Urothelium cell line (cell line): ENCODE data around the gene USP36.
"Not testable (repeated sequence)": the region's sequence is repeated elsewhere in the genome, so short reads cannot be mapped to it uniquely, and the experiment has no call there.

ENCODE experiments used
- DNase-seq: peaks from one replicate; pipeline ENCODE4 v3.0.0; 2011; ENCODE audit warnings: low spot score, mixed read lengths
- FAIRE-seq: peaks from 2 replicates; lab custom pipeline; 2011; peaks lifted over from hg19 to GRCh38; lab: Jason Lieb, UNC

The USP36 gene

DNA sequence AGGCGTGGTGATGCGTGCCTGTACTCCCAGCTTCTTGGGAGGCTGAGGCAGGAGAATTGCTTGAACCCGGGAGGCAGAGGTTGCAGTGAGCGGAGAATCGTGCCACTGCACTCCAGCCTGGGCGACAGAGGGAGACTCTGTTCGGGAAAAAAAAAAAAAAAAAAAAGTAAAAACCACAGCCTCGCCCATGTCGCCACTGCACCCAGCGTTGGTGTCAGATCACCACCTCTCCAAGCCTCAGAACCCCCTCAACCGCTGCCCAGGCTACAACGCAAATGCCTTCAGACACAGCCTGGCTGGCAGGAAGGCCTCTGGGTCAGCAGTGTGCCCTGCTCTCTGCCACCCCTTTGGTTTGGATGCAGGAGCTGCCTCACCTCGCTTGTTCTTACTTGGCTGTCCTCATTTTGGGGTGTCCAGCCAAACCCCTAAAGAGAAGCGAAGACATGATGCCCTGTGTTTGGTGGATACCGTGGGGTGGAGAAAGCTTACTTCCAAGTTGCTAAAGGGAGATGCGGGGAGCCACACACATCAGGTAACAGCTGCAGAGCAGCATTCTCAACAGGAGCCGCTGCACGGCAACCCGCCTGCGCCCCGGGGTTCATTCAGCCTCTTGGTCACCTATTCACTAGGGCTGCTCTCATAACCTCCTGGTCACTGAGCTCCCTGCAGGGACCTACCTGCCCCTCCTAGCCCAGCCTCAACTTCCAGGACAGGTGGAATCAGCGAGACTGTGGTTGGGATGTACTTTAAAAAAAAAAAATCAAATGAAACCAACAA is 45.6 kb downstream of the USP36 start:
- FAIRE-seq (no peak), DNase-seq (no peak)

DNA sequence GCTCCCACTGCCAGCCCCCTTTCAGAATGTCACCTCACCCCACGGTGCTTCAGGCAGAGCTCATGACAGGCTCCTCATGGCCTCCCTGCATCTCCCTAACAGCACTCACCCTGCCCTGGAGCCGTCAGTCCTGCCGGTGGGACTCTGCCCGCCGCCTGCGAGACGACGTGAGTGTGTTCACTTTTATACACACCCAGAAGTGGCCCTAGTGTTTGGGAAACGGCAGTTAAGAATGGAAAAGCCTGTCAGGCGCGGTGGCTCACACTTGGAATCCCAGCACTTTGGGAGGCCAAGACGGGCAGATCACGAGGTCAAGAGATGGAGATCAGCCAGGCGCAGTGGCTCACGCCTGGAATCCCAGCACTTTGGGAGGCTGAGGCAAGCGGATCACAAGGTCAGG is 46.2 kb downstream of the USP36 start:
- DNase-seq (no peak), FAIRE-seq (no peak)

DNA sequence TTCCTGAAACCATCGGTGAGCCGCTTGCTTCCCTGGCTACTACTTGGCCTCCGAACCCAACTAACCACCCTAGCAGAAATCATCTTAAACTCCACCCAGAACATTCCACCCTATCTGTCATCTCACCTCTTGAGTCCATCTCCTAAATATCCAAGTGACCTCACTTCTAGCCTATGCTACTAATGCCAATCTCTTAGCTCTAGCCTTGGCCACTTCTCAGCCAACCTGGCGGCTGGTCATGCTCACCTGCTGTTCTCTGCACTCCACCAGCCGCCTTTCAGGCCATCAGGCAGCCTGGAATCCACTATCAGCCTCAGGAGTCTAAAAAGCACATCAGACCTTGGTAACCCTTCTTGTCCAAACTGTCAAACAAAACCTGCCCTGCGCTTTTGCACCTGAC is 46.6 kb downstream of the USP36 start:
- DNase-seq (no peak), FAIRE-seq (no peak)

DNA sequence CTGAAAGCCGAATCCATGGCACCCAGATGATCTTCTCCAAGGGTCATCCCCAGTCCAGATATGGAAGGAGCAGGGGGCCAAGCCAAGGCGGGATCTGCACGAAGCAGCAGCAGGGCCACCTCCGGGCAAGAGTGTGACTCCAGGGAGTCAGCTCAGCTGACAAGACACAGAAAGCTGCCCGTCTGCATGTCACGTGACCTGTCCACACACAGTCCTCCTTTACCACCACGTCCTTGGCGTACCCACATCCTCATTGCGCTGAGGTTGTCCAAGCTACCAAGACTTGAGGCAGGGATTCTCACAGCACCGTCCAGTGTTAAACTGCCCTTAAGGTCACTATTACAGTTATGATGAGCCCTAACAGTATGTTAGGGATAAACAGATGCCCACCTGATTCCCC is 47.2 kb downstream of the USP36 start:
- DNase-seq (no peak), FAIRE-seq (peak; percentile 82)

DNA sequence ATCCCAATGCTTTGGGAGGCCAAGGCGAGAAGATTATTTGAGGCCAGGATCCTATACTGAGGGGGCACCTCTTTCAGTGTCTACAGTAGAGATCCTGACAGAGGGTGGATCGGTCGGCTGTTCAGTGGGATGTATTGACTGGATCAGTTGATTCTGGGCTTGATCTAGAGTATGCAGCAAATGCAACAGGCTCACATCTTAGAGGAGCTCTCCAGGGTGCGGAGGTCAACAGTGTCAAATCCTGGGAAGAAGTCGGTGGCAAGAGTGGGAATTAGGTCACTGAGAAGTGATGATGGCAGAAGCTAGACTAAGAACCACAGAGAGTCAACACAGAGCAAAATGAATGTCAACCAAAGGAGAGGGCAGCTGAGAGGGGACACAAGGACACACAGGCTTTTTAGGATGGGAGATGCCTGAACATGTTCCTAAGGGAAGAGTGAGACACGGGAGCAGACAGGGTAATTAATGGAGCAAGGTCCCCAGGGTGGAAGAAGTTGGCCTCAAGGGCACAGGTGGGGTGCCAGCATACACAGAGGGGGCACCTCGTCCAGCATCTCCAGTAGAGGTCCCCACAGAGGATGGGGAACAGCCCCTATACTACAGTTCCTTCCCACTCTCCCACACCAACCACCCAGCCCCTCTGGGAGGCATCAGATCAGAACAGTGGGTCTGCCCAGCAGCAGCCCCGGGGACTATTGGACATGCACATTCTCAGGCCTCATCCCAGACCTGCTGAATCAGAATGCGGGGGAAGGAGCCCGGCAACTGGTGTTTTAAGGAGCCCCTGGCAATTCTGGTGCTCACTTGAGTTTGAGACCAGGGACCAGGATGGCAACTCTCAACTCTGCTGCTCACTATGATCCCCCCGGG is 48.5 kb downstream of the USP36 start:
- no peak for DNase-seq
- no peak for FAIRE-seq

DNA sequence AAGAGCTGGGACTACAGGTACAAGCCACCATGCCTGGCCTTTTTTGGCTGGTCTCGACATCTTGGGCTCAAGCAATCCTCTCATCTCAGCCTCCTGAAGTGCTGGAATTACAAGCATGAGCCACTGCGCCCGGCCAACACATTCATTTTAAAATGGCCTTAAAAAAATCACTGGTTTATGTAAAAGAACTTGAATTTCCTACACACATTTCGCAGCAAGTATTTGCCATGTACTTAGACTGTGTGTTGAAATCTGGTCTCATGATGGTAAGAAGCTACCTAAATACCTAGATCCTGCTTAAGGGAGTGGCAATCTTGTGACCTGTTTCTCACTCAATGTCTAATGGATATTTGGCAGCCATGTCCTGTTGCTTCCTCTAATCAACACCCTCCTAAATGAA is 50.1 kb downstream of the USP36 start:
- no peak for DNase-seq
- FAIRE-seq: no peak

DNA sequence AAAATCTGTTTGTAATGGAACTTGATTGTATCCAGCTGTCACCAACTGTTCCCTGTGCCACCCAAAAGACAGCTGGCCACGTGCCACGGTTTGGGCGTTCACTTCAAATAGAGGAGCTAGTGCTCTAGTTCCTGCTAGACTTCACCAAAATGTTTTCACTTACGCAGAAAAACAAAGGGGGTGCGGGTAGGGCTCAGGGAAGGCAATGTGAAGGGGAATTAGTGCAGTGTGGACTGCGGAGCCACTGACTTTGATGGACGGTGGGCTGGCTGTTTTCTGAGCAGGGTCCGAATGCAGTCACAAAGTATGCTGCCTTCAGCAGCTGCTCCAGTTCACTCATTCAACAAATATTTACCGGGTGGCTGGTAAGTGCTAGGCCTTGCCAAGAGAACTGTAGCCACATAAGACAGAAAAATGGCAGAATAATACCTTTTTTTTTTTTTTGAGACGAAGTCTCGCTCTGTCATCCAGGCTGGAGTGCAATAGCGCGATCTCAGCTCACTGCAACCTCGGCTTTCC is 50.9 kb downstream of the USP36 start:
- no peak for FAIRE-seq
- no peak for DNase-seq

DNA sequence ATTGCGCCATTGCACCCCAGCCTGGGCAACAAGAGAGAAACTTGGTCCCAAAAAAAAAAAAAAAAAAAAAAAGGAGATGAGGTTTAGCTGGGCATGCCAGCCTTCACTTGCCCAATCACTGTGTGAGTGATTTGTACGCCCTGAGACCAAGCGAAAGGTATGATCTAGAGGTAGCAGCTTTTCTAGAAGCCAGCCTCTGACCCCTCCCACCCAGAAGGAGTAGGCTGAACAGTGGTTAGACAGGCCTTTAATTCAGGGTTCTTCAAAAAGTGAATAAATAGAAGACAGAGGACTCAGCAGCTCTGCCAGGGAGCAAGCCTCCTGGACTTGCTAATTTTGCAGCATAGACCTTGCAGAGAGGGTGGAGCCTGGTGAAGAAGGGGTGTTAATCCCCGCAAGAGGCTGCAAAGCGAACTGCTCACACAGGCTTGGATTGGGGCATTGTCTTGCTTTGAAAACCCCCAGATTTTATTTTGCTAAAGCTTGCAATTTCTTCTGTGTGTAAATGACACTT is 51.4 kb downstream of the USP36 start:
- FAIRE-seq (no peak), DNase-seq (no peak)

DNA sequence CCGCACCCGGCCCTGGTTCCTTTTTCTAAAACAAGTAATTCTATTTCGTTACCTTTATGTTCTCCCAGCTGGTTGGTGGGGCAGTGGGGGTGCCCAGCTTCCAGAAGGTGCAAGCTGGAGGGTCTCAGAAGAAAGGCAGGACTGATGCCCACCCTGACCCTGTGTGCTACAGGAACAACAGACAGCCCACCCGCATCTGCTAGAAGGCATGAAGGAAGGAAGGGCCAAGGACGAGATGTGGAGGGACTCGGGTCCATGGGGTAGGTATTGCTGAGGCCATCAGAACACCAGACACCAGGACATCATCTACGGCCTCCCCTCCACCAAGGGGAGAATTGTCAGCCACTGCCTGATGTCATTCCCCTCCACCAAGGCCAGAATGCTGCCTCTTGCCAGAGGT is 52.2 kb downstream of the USP36 start:
- no peak for FAIRE-seq
- DNase-seq: no peak

DNA sequence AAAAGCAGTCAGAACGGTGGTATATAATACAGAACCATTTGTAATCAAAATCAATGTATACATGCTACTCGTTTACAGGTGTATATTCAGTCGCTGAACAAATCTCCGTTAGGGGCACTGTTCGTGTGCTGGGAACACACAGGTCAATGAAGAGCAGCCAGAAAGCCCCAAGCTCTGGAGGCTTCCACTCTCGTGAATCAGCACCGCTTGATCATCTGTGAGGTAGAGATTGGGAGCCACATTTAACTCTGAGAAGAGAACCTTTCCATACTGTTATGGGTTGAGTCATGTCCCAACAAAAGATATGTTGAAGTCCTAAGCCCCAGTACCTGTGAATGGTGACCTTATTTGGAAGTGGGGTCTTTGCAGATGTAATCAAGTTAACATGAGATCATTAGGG is 53.2 kb downstream of the USP36 start:
- DNase-seq (no peak), FAIRE-seq (no peak)

DNA sequence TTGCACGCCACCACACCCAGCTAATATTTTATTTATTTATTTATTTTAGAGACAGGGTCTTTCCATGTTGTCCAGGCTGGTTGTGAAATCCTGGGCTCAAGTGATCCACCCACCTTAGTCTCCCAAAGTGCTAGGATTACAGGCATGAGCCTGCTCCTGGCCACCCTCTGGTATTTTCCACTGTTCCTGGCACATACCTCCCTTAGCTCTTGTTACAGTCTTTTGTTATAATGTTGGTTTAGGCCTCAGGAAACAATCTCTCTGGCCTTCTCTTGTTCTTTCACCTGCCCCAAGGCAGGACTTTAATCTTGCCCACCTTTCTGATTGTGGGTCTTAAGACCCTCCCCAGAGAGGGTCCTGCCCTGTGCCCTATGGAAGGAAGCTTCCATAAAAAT is 55.0 kb downstream of the USP36 start:
- no peak for DNase-seq
- no peak for FAIRE-seq

DNA sequence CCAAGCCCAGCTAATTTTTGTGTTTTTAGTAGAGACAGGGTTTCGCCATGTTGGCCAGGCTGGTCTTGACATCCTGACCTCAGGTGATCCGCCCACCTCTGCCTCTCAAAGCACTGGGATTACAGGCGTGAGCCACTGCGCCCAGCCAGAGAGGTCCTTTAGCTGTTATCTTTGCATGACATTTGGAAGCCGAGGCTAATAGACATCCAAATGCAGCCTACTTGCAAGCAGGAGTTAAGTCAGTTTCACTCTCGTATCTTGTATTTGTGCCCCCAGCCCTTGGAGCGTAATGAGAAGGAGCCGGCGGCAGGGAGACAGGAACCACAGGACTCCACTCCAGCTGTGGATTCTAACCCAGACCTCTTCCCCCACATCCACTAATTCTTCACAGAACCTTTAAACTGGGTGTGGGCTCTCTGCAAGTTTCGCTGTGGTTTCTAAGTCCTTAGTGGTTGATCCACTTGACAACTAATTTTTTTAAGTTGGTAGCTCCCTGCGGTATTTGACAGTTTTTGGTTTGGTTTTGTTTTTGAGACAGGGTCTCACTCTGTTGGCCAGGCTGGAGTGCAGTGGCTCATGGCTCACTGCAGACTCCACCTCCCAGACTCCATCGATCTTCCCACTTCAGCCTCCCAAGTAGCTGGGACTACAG is 55.5 kb downstream of the USP36 start:
- DNase-seq (no peak), FAIRE-seq (no peak)

DNA sequence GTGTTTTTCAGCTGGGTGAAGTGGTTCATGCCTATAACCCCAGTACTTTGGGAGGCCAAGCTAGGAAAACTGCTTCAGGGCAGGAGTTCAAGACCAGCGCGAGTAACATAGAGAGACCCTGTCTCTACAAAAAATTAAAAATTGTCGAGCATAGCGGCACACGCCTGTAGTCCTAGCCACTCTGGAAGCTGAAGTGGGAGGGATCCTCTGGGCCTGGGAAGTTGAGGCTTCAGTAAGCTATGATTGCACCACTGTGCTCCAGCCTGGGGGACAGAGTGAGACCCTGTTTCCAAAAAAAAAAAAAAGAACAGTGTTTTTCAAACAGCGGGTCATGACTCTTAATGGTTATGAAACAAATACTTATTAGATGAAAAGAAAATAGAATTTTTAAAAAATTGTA is 56.3 kb downstream of the USP36 start:
- no peak for DNase-seq
- FAIRE-seq: no peak

DNA sequence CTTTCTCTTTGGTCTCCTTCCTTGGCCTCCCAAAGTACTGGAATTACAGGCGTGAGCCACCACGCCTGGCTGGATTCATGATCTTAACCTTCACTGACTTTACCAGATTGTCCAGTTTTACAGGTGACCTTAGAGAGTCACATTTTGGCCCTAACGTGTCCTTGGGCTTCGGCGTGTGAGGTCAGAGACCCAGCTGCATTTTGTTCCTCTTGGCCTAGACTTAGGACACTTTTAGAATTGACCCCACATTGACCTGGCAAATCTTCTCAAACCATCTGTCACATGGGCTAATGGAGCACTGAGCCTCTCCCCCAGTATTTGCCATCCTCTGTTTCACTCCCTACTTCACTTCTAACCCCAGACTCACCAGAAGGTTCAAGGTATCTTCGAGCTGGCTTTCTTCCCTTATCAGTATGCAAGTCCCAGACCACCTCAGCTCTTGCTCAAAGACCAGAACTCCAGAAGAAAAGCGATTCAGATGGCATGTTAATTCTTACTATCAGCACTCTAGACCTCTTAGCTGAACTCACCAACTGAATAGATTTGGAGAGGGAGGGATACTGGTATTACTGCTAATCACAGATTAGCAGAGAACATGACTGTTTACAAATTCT is 56.8 kb downstream of the USP36 start:
- no peak for FAIRE-seq
- DNase-seq: no peak

DNA sequence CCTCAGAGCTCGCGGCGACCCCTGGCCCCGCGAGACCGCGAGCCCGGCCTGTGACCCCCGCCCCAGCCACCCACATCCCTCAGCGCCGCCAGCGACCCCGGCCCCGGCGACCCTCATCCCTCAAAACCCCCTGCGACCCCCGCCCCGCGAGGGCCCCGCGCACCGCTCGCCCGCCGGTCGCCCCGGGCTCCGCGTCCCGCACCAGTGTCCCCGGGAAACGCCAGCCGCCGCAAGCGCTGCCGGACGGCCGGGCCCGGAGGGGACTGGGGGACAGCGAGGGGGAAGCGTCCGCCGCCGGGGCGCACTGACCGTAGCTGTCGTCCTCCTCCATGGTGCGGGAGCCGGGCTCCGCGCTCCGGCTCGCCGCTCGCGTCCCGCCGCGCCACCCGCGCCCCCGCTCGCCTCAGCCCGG is 58.7 kb downstream of the USP36 start, which contains the start of gene CYTH1:
TSS of gene CYTH1 (minus strand) at position 381 of the 412 bp plus-strand sequence. CDS start at position 331, 50 bp downstream.
- no peak for DNase-seq
- no peak for FAIRE-seq

DNA sequence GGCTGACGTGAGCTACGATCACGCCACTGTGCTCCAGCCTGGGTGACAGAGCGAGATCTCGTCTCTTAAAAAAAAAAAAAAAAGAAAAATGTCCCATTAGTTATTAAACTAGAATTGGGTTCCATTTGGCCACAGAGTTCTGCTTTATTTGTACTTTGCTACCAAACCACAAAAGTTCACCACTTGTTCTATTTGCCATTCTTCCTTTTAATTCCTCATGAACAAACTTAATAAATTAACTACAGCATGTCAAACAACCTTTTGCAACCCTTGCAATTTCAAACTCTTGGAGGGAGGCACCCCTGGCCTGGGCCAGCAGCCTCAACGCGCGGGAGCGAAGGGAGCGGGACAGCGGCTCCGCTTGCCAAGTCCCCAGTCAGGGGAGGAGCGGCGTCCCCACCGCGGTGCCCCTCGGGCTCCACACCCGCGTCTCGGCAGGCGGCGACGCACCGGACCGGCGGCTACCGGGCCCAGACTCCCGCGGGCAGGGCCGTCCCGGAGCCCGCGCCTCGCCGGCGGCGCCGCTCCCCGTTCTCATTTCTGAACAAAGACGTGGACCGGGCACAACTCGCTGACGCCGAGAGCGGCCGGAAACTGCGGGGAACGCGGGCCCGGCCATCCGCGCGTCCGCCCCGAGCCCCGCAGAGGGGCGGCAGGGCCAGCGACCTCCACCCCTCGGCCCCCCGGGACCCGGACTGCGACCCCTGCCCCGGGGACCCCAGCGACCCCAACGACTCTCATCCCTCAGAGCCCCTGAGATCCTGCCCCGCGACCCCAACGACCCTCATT is 59.3 kb downstream of the USP36 start:
- DNase-seq: peak; percentile 53
- no peak for FAIRE-seq

DNA sequence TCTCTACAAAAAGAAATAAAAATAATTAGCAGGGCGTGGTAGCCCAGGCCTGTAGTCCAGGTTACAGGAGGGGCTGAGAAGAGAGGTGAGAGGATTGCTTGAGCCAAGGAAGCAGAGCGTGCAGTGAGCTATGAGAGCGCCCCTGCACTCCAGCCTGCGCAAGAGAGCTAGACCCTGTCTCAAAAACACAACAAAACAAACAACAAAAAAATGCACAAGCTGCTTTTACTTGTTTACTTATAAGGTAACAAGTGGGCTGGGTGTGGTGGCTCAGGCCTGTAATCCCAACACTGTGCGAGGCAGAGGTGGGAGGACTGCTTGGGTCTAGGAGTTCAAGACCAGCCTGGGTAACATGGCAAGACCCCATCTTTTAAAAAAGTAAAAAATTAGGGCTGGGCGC is 60.3 kb downstream of the USP36 start:
- no peak for FAIRE-seq
- no peak for DNase-seq

DNA sequence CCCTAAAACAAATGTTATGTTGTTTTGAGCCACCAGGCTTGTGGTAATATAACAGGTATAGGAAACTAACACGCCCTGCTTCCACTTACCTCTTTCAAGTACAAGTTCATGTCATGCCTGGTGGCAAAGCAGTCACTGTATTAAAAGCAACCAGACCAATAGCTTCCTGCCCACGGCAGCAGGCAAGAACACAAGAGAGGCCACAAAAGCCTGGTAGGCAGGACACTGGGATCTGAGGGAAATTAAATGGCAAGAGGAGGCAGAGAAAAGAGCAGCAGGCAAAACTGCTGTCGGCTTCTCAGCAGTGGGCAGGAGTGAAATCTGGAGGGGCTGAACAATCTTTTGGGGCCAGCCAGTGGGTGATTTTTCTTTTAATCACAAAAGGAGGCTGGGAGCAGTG is 60.8 kb downstream of the USP36 start:
- FAIRE-seq: no peak
- no peak for DNase-seq

DNA sequence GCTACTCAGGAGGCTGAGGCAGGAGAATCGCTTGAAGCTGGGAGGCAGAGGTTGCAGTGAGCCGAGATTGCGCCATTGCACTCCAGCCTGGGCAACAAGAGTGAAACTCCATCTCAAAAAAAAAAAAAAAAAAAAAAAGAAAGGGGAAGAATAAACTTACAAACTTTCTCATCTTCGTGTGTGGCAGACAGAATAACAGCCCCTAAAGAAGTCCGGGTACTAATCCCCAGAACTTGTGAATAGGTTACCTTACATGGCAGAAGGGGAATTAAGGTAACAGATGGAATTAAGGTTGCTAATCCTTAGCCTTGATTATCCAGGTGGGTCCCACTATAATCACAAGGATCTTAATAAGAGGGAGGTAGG is 61.3 kb downstream of the USP36 start:
- not testable (repeated sequence) for DNase-seq, FAIRE-seq

DNA sequence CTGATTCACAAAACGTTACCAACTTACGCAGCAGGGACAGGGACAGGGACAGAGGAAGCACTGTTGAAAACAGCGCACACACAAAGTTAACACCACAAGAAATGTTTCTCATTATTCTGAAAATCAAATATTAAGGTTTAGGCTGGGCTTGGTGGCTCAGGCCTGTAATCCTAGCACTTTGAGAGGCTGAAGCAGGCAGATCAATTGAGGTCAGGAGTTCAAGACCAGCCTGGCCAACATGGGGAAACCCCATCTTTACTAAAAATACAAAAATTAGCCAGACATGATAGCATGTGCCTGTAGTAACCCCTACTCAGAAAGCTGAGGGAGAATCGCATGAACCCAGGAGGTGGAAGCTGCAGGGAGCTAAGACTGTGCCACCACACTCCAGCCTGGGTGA is 62.7 kb downstream of the USP36 start:
- FAIRE-seq (no peak), DNase-seq (no peak)
